ENCODE data around the gene ADNP. TPM values are rescaled to one million over a fixed set of nuclear protein-coding genes. Genes with fewer than 3 reads are reported as not detected.

The ADNP gene
- total RNA-seq, 1 donor = 23.5 TPM

GRCh38 chr20:50916934-50917333 lies 14.3 kb downstream of the ADNP start:
- Histone ChIP-seq H3K79me2 (ENCODE audit: insufficient read depth, low read length) (peaks cover 100% of the 10 kb centered on the region), H3K27ac (ENCODE audit: low read depth, low read length) (peak overlapping the region; percentile 58), H4K20me1 (ENCODE audit: insufficient read depth, low read length) (peaks cover 89% of the 10 kb centered on the region), H3K9me3 (ENCODE audit: low read depth, low read length) (no peaks in the 10 kb centered on the region), H3K4me3 (ENCODE audit: insufficient read depth, low read length) (no peak overlapping the region), H3K4me1 (ENCODE audit: insufficient read depth, low read length) (peaks cover 67% of the 10 kb centered on the region), H3K4me2 (ENCODE audit: insufficient read depth, low read length) (no peak overlapping the region), H3K36me3 (ENCODE audit: insufficient read depth, low read length) (peaks cover 9% of the 10 kb centered on the region), H2AFZ (ENCODE audit: low read length) (no peak overlapping the region), H3K27me3 (ENCODE audit: insufficient read depth, low read length) (no peaks in the 10 kb centered on the region)
- no peak for DNase-seq (ENCODE audit: insufficient read length, low spot score, missing footprints)
- TF ChIP-seq CTCF (IDR thresholded peaks at IDR 0.05; ENCODE audit: extremely low read depth, low read depth, low read length) = no peak

GRCh38 chr20:50916257-50916656 lies 15.0 kb downstream of the ADNP start:
- TF ChIP-seq CTCF (IDR thresholded peaks at IDR 0.05; ENCODE audit: extremely low read depth, low read depth, low read length) = no peak
- Histone ChIP-seq H3K9me3 (ENCODE audit: low read depth, low read length) (no peaks in the 10 kb centered on the region), H3K36me3 (ENCODE audit: insufficient read depth, low read length) (peaks cover 9% of the 10 kb centered on the region), H3K4me3 (ENCODE audit: insufficient read depth, low read length) (no peak overlapping the region), H4K20me1 (ENCODE audit: insufficient read depth, low read length) (peaks cover 89% of the 10 kb centered on the region), H3K4me2 (ENCODE audit: insufficient read depth, low read length) (no peak overlapping the region), H3K4me1 (ENCODE audit: insufficient read depth, low read length) (peaks cover 69% of the 10 kb centered on the region), H3K27me3 (ENCODE audit: insufficient read depth, low read length) (no peaks in the 10 kb centered on the region), H3K79me2 (ENCODE audit: insufficient read depth, low read length) (peaks cover 100% of the 10 kb centered on the region), H3K27ac (ENCODE audit: low read depth, low read length) (peak overlapping the region; percentile 58), H2AFZ (ENCODE audit: low read length) (no peak overlapping the region)
- DNase-seq (ENCODE audit: insufficient read length, low spot score, missing footprints) = no peak

DNA sequence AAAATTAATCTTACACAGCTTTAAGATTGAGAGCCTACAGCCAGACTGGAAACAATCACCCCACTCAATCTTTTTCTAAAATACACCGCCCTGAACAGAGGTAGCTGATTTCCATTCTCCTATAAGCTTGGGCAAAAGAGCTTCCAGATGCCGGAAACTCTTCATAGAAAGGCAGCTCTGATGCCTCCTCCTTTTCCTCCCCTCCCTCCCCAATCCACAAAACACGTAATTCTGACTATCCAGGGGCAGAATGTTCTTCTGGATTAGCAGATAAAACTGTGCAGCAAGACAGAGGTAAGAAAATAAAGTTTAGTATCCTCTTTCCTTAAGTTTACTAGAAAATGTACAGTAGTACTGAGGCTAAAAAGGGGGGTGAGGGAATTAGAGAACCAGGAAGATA lies 15.8 kb downstream of the ADNP start:
- Histone ChIP-seq H3K36me3 (ENCODE audit: insufficient read depth, low read length) (peaks cover 9% of the 10 kb centered on the region), H3K4me3 (ENCODE audit: insufficient read depth, low read length) (no peak overlapping the region), H4K20me1 (ENCODE audit: insufficient read depth, low read length) (peaks cover 88% of the 10 kb centered on the region), H3K9me3 (ENCODE audit: low read depth, low read length) (no peaks in the 10 kb centered on the region), H3K4me2 (ENCODE audit: insufficient read depth, low read length) (peak overlapping the region; percentile 31), H3K27me3 (ENCODE audit: insufficient read depth, low read length) (no peaks in the 10 kb centered on the region), H3K4me1 (ENCODE audit: insufficient read depth, low read length) (peaks cover 63% of the 10 kb centered on the region), H2AFZ (ENCODE audit: low read length) (no peak overlapping the region), H3K79me2 (ENCODE audit: insufficient read depth, low read length) (peaks cover 100% of the 10 kb centered on the region), H3K27ac (ENCODE audit: low read depth, low read length) (peak overlapping the region; percentile 29)
- peak; percentile 35 for DNase-seq (ENCODE audit: insufficient read length, low spot score, missing footprints)
- TF ChIP-seq CTCF (IDR thresholded peaks at IDR 0.05; ENCODE audit: extremely low read depth, low read depth, low read length) = no peak

GRCh38 chr20:50913690-50914375 lies 17.4 kb downstream of the ADNP start:
- Histone ChIP-seq H2AFZ (ENCODE audit: low read length) (no peak overlapping the region), H3K36me3 (ENCODE audit: insufficient read depth, low read length) (peaks cover 12% of the 10 kb centered on the region), H3K4me3 (ENCODE audit: insufficient read depth, low read length) (no peak overlapping the region), H4K20me1 (ENCODE audit: insufficient read depth, low read length) (peaks cover 94% of the 10 kb centered on the region), H3K27me3 (ENCODE audit: insufficient read depth, low read length) (no peaks in the 10 kb centered on the region), H3K9me3 (ENCODE audit: low read depth, low read length) (no peaks in the 10 kb centered on the region), H3K79me2 (ENCODE audit: insufficient read depth, low read length) (peaks cover 100% of the 10 kb centered on the region), H3K4me2 (ENCODE audit: insufficient read depth, low read length) (peak overlapping the region; percentile 20), H3K4me1 (ENCODE audit: insufficient read depth, low read length) (peaks cover 55% of the 10 kb centered on the region), H3K27ac (ENCODE audit: low read depth, low read length) (peak overlapping the region; percentile 32)
- TF ChIP-seq CTCF (IDR thresholded peaks at IDR 0.05; ENCODE audit: extremely low read depth, low read depth, low read length) = no peak
- DNase-seq (ENCODE audit: insufficient read length, low spot score, missing footprints) = peak; percentile 35
